Fibroblast of gingiva (primary cell): ENCODE data around the gene MXD1.
"Not testable (repeated sequence)": the region's sequence is repeated elsewhere in the genome, so short reads cannot be mapped to it uniquely, and the experiment has no call there.

ENCODE experiments used
- DNase-seq: peaks from one replicate; pipeline ENCODE4 v3.0.0-alpha.2; 2011; ENCODE audit warnings: low read depth

The MXD1 gene

GRCh38 chr2:69933839-69934613 lies 19.1 kb downstream of the MXD1 start:
- peak; percentile 50 for DNase-seq

GRCh38 chr2:69934614-69934908 lies 19.7 kb downstream of the MXD1 start:
- DNase-seq: no peak

GRCh38 chr2:69935011-69935410 lies 20.1 kb downstream of the MXD1 start:
- no peak for DNase-seq

- no peak for DNase-seq
Measured at GRCh38 chr2:69936906-69937305, 22.0 kb downstream of the MXD1 start.

GRCh38 chr2:69937968-69938367 lies 23.1 kb downstream of the MXD1 start:
- DNase-seq: no peak

GRCh38 chr2:69939722-69940121 lies 24.8 kb downstream of the MXD1 start:
- no peak for DNase-seq

GRCh38 chr2:69940691-69941090 lies 25.8 kb downstream of the MXD1 start:
- no peak for DNase-seq

- DNase-seq: no peak
Measured at GRCh38 chr2:69943000-69943842, 28.3 kb downstream of the MXD1 start.

- DNase-seq: no peak
Measured at GRCh38 chr2:69943843-69944525, 29.1 kb downstream of the MXD1 start.

GRCh38 chr2:69944756-69945155 lies 29.8 kb downstream of the MXD1 start:
- no peak for DNase-seq

GRCh38 chr2:69945441-69945840 lies 30.5 kb downstream of the MXD1 start:
- DNase-seq: no peak

GRCh38 chr2:69945941-69946340 lies 31.0 kb downstream of the MXD1 start:
- DNase-seq: no peak

GRCh38 chr2:69946351-69947324 lies 31.7 kb downstream of the MXD1 start:
- peak; percentile 15 for DNase-seq

GRCh38 chr2:69947325-69947931 lies 32.5 kb downstream of the MXD1 start:
- DNase-seq: no peak

- DNase-seq: no peak
Measured at GRCh38 chr2:69948032-69948962, 33.4 kb downstream of the MXD1 start.

- no peak for DNase-seq
Measured at GRCh38 chr2:69948963-69949645, 34.2 kb downstream of the MXD1 start.

- DNase-seq: no peak
Measured at GRCh38 chr2:69950241-69950640, 35.3 kb downstream of the MXD1 start.

- not testable (repeated sequence) for DNase-seq
Measured at GRCh38 chr2:69950671-69951070, 35.8 kb downstream of the MXD1 start.

- DNase-seq: no peak
Measured at GRCh38 chr2:69952336-69953115, 37.6 kb downstream of the MXD1 start.
